ENCODE measurements around the gene KAZN. TPM values are rescaled to one million over a fixed set of nuclear protein-coding genes. Genes with fewer than 3 reads are reported as not detected.

Gene KAZN
- total RNA-seq, 1 donor from 2014 or later = 0.51 TPM

DNA sequence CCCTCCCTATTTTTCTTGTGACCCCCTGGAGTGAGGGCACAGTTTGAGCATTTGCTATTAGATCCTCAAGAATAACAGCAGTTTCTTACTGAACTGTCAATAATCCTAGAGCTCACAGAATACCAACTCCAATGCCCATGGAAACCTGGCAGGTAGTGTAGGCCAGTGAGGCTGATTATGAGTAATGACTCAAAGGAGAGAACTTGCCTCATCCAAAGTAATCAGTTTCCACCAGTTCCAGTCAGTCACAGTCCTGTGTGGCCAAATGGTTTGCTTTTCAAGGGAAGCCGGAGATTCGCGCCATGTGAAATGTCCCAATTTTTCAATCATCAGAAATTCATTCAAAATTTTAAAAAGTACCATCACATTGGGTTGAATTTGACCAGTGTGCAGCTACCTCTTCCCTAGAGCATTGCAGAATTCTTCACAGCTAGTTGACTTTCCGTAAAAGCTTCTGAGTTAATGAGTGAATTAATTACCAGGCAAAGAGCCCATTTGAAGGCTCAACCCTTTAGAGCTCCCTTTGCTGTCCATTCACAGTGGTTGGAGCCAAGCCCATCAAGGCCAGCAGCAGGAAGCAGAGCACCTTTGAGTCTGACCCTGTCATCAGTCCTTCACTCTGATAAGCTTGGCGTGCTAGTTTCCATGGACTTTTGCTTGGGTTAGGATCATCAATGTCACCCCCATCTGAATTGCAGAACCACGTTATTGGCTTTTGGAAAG is 170.3 kb downstream of the KAZN start:
- DNase-seq (ENCODE audit: low read depth in 2 of 2) = no peak

DNA sequence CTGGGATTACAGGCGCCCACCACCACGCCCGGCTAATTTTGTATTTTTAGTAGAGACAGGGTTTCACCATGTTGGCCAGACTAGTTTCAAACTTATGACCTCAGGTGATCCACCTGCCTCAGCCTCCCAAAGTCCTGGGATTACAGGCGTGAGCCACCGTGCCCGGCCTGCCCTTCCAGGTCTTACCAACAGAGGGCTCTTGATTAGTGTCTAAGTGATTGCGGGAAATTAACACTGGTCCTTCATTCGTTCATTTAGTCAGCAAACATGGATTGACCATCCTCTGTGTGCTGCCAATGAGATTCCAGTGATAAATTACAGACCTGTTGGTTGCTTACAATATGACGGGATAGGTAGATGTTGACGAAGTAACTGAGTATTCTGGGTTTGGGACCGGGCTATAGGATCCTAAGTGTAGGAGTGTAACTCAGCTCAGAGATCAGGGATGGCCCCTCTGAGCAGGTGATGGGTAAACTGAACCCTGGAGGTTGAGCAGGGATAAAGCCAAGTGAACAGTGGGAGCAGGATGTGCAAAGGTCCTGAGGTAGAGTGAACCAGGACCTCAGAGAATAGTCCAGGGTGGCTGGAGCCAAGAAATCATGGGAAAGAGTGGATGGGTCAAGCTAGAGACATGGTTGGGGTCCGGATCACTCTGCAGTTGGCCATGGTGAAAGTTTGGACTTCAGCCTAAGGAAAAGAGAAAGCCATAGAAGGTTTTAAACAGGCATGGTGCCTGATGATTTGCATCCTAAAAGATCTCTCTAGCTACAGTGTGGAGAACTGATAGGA is 171.2 kb downstream of the KAZN start:
- DNase-seq (ENCODE audit: low read depth in 2 of 2) = no peak

DNA sequence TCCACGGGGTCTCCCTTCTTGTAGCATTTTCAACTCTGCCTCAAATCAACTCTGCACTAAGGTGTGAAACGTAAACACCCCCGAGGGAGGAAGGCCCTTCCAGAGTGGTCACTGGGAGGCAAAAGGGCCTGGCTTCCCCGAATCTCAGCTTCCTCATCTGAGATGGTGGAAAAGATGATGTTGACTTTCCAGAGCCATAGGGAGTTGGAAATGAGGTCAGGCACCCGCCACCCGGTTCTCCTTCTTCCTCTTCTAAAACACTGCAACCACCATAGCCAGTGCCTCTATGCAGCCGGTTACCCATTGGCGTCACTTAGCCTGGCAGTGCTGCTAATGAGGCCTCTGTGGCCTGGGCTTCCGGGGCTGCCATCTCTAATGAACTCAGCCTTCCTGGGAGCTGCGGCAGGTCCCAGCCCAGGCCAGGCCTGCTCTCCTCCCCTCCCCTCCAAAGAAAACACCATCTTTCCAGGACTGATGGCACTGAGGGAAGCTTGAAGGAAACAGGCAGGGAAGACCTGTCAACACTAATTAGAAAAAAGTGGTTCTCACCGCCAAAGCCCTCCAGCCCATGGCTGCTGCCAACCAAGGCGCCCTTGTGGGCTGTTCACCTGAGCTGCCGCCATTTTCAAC is 175.0 kb downstream of the KAZN start:
- no peak for DNase-seq (ENCODE audit: low read depth in 2 of 2)

DNA sequence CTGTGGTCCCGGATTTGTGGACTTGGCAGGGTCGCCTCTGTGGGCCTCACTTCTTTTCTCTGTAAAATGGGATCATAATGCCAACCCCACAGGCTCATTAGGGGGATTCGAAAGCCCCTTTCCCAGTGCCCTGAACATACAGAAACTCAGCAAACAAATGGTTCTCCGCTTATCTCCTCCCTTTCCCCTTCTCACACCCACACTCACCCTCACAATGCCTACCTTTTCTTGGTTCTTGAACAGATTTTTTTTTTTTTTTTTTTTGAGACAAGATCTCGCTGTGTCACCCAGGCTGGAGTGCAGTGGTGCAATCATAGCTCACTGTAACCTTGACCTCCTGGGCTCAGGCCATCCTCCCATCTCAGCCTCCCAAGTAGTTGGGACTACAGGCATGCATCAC is 175.7 kb downstream of the KAZN start:
- no peak for DNase-seq (ENCODE audit: low read depth in 2 of 2)

DNA sequence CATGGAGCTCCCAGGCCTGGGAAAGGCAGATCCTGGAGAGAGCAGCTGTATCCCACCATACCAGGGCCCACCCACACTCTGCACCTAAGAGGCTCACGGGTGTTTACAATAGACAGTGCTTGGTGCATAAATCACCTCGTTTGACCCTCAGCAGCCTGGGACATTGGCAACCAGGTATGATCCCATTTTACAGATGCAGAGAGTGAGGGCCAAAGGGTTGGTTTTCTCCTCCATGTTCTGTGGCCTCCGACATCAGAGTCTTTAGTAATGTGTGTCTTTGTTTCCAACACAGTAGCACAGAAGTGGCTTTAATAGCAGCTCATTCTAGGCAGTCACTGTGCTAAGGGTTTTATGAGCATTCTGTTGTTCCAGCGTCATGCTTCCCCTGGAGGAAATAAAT is 176.5 kb downstream of the KAZN start:
- DNase-seq (ENCODE audit: low read depth in 2 of 2) = no peak

DNA sequence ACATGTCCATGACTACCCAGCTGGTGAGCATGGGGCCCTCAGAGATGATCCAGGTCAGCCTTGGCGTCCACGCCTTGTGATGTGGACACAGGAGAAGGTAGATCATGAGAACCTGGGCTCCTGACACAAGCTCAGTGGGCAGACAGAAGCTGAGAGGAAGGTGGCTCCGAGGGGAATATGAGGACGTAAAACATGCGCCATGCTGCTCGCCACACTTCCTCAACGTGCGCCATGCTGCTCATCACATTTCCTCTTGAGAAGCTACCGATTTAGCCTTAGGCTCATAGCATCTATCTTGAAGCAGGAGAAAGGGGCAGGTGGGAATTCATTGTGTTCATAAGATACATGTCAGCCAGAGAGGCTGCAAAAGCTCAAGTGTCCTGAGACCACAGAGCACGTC is 176.9 kb downstream of the KAZN start:
- no peak for DNase-seq (ENCODE audit: low read depth in 2 of 2)

DNA sequence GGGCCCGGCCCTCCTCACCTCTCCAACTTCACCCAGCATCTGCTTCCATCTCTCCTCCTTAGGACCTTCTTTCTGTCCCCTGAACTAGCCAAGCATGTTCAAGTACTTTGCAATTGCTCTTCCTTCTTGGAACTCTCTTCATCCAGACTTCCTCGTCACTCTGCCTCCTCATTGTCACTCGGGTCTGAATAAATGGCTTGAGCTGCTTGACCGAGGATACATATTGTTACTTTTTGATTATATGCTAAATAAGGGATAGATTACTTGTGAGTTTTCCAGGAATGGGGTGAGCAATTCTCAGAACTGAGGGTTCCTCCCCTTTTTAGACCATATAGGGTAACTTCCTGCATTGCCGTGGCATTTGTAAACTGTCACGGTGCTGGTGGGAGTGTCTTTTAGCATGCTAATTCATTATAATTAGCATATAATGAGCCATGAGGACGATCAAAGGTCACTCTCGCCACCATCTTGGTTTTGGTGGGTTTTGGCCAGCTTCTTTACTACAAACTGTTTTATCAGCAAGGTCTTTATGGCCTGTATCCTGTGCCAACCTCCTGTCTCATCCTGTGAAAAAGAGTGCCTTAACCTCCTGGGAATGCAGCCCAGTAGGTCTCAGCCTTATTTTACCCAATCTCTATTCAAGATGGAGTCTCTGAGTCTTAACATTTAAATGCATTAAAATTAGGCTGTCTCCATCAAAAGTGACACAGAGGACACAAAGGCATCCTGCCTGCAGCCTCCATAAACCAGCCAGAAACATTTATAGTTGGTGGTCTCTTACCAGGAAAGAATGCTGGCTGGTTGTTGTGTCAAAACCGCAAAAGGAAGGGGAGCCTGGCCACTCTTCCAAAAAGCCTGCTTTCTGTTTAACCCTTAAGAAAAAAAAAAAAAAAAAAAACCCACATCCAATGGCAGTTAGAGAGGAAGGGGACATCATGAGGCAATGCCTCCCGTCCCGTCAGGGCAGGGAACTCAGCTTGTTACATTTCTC is 179.3 kb downstream of the KAZN start:
- DNase-seq (ENCODE audit: low read depth in 2 of 2) = no peak

DNA sequence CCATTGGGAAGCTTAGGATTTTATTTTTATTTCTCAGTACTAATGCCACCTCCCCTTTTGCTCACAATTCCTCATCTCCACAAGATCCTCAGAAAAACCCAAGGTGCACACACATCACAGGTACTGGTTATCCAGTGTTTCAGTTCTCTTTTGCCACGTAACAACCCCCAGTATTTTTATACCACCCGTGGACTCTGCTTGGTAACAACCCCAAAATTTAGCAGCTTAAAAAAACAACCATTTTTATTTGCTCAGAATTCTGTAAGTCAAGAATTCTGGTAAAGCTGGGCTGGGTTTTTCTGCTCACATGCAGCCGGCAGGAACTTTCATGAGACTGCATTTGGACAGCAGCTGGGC is 180.0 kb downstream of the KAZN start:
- DNase-seq (ENCODE audit: low read depth in 2 of 2) = no peak

DNA sequence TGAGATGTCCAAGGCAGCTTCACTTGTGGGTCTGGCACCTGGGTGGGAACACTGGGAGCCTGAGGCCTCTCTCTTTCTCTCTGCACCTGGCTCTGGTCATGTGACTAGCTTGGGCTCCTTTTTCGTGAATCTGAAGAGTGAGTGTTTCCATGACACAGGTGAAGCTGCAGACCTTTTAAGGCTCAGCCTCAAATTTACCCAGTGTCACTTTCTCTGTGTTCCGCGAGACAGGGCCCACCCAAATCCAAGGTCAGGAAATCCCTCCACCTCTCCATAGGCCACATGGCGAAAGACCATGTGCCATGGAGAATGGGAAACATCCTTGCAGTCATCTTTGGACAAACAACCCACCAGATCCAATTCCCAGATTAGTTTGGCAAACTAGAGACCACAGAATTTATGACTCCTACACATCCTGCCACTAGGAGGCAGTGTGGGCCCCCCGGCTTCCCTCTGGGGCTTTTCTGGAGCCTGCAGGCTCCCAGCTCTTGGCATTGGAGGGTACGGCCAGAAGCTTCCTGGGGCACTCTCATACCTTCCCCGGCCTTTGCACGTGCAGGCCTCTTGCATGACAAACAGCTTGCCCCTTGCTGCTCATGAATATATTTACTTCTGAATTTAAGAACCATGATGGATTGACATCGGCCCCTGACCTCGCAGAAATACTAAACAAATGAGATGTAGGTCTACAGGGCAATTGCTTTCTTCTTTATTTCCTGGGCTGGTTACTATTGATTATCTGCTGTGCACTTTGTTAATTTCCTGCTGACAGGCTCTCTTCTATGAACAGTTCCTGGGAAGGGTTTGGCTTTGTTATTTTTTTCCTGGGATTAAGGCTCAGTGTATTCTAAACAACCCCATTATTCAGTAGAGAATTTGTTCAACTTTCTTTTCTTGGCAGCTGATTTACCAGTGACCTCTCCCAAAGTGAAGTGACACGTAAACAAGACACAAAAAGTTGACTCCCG is 180.7 kb downstream of the KAZN start:
- no peak for DNase-seq (ENCODE audit: low read depth in 2 of 2)

DNA sequence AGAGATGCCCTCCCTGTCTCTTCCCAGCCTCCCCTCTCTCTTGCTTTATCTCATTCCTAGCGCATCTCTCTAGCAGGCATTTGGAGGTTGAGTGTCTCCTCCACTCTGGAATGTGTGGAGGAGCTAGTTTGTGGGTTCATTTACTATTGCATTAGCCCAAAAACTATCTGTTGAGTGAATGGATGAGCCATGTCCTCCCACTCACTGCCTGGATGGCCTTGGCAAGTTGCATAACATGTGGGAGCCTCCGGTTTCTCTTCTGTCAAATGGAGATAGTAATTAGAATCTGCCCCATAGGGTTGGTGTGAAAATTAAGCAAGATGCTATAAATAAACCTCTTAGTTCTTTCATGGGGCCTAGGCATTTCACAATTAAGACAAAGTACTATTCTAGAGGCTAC is 181.8 kb downstream of the KAZN start:
- DNase-seq (ENCODE audit: low read depth in 2 of 2) = no peak

DNA sequence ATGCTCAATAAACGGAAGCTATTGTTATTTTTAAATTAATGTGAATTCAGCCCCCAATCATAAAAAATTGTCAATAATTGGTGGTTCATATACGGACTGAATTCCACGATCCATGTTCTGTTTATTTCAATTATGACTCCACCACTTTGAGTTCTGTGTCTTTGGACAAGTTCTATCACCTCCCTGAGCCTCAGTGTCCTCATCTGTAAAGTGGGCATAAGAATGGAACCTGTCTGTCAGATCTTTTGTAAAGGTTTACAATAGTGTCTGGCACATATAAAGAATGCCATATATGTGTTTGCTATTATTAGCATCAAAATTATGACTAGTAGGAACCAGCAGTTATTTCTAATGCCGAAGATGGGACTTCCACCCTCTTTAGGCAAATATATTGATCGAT is 183.3 kb downstream of the KAZN start:
- DNase-seq (ENCODE audit: low read depth in 2 of 2) = no peak

DNA sequence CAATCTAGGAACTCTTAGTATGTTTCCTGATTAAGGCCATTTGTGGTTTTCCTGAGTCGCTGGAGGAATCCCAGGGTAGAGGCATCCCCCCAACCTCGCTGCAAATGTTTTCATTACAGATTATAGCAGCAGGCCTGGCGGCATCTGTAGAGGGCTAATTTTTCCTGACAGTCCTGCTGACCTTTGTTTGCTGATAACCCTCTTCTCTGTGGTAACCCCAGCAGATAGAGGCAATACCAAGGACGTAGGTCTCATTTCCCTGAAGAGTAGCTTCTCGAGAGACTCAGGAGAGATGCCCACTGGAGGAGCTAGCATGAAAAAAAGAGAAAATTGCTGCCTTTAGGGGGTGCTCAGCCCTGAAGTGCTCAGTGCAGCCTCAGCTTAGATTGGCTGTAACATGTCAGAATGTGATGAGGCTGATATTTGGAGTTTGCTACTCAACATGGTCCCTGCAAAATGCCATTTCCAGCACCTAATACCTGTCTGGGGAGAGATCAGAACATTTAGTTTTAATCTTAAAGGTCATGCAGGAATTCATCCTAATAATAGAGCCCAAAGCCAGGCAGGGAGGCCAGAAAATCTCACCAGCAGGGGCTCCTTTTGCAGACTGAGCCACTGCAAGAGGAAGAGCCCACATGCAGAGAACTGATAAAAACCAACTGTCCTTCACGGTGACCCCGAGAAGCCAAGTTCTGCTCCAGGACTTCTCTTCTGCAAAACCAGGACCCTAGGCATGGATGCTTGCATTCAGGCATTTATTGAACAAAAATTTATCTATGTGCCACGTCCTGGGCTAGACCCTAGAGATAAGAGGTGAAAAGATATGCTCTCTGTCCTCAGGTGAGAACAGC is 184.5 kb downstream of the KAZN start:
- no peak for DNase-seq (ENCODE audit: low read depth in 2 of 2)

DNA sequence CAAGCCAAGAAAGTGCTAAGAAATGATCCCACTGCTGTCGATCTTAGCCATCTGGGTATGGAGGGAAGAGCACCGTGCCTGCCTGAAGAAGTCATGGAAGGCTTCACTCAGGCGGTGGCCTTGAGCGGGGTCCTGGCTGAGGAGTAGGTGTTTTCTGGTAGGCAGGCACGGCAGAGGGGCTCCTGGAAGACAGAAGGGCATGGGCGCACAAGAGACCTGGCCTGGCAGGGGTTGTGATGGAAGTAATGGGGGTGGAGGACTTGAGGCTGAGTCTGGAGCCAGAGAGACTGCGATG is 185.1 kb downstream of the KAZN start:
- DNase-seq (ENCODE audit: low read depth in 2 of 2) = no peak

DNA sequence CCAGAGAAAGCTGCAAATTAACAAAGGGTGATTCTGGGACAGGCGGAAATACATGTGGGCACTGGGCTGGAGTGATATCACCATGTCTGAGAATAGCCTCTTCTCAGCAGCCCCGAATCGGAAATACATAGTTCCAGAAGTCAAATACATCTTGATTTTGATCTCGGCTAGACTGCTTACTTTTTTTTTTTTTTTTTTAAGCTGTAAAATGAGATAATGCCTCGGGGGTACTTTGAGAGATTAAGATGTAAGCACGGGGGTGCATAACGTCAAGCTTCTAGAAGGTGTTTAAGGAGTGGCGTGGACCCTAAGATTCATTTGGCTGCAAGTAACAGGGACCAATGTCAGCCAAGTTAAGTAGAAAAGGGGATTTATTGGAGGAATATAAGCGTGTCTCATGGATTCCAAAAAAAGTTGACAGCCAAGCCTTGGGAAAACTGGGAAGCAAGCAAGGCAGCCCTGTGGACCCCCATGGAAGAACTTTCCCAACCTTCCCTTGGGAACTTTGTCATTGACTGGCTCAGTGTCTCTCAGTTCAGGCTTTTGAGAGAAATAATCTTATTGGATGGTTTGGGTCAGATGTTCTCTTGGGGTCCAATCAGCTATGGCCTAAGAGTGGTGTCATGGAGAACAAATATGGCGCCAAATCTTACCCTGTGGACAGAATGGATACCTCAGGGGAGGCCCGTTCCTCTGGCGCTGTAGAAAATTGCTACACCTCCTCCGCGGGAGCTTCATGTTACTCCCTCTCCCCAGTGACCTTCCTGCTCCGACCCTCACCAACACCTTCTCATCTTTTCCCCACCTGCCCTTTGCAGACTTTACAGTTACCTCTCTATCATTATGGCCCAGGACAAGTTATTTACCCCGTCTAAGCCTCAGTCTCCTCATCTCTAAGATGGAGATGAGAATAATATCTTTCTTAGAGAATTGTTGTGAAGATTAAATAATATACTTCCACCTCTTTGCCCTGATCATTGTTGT is 186.6 kb downstream of the KAZN start:
- no peak for DNase-seq (ENCODE audit: low read depth in 2 of 2)

DNA sequence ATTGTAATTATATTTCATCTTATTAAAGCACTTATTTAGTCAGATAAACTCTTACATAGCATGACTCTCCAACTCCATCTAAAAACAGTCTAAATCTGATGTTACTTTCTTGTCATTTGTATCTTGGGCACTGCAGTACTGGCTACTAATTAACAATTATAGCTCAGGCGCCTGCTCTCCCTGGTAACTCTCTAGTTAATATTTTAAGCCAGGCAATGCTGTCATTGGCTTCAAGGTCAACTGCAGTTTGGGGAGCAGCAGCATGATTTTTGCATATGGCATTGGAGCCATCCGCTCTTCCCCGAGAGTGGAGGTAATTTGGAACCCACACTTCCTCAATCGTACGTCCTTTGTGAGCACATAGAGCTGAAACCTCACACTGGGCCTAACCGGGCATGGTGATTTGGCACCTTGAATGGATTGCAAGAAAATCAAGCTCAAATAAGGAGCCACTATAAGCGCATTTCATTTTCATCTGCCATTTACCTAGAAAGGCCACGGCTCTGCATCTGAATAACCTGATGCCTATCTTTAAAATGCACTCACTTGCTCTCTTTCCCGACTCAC is 187.7 kb downstream of the KAZN start:
- no peak for DNase-seq (ENCODE audit: low read depth in 2 of 2)

DNA sequence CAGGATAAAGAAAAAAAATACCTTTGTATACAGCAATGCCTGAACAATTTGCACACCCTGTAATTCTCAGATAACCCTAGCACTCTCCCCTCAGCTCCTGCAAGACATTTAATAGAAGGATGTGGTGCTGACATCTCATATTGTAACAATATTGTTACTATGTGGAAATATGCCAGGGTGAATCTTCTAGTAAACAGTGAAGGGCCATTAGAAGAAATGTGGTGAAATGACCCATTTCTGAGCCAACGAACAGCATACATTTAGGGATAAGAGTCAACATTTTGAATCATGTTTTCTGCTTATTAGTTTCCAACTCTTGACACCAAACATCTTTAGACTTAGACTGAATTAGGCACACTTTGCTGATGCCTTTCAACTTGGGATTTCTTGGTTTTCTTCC is 188.2 kb downstream of the KAZN start:
- no peak for DNase-seq (ENCODE audit: low read depth in 2 of 2)

DNA sequence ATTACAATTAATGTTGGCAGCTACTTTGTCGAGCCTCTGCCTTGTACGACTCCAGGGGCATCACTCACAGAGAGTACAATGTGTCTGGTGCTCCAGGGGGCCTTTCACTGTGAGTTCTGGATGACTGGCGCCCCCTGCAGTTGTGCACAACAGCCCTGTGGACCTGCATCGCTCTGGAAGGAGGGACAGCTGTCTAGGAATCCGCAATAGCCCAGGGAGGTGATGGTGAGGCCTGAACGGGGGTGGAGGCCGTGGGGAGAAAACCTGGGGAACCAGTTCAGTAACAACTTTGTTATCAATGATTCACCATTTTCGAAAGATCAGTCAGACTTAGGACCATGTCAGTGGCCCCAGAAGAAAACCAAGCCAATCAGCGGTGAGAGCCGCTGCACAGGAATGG is 189.1 kb downstream of the KAZN start:
- no peak for DNase-seq (ENCODE audit: low read depth in 2 of 2)

DNA sequence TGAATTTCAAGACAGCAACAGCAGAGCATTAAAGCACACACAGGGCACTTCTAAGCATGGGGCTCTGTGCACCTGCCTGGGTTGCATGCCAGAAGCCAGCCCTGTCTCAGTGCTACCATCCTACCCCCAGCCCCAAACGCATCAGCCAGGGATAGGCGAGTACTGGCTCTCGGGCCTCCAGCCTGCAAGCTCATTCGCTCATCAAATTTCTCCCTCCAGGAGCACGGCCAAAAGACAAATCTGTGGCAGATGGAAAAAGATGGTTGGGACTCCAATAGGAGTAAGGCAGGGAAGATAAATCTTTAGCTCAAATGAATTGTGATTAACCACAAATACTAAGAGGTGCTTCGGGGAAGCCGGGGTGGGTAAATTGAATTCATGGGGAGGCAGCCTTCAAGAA is 189.6 kb downstream of the KAZN start:
- DNase-seq (ENCODE audit: low read depth in 2 of 2) = no peak
